Activated T-cell treated with anti-CD3 and anti-CD28 coated beads for 24 hours (primary cell): ENCODE measurements around the gene ACKR3.
A peak's percentile ranks its signal among the peaks of the same experiment; 100 is the strongest.

Source experiments
- DNase-seq: peaks from one replicate; pipeline ENCODE4 v3.0.0-alpha.2; 2020; ENCODE audit warnings: low read depth

ACKR3 gene

DNA sequence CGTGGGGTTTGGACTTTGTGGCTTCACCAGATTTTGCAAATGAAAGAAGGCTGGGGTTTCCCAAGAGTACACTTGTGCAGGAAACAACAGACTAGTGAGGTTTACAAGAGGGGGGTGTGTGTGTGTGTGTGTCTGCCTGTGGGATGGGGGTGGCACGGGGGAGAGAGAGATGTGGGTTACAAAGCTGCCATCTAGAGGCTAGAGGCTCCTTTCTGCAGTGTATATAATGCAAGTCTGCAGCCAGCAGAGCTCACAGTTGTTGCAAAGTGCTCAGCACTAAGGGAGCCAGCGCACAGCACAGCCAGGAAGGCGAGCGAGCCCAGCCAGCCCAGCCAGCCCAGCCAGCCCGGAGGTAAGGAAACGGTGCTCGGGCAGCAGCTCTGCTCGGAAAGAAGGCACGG lies at the start of gene ACKR3:
Gene ACKR3, plus strand, starts transcription at position 253 of the 401 bp plus-strand sequence. CDS start 10,641 bp downstream, outside the sequence.
- DNase-seq, result peak; percentile 55

GRCh38 chr2:236521556-236521955 lies 48.1 kb upstream of the ACKR3 start:
- no peak for DNase-seq

- DNase-seq, result no peak
Observed at GRCh38 chr2:236523249-236523648, 46.4 kb upstream of the ACKR3 start.

DNA sequence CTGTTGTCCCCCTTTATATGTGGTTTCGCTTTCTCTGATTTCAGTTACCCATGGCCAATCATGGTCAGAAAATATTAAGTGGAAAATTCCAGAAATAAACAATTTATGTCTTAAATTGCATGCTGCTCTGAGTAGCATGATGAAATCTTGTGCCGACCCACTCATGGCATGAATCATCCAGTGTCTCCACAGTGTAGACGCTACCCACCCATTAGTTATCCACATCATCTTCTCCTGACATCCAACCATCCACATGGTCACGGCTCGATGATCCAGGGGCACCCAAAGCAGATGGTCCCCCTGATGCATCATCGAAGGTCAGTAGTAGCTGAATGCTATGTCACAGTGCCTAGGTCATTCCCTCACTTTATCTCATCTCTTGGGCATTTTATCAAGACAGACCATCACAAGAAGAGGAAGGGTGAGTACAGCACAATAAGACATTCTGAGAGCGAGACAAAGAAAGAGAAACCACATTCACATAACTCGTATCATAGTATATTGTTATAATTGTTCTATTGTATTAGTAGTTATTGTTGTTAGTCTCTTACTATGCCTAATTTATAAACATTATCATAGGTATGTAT lies 44.1 kb upstream of the ACKR3 start:
- no peak for DNase-seq

- DNase-seq, result no peak
Observed at GRCh38 chr2:236526455-236527158, 43.0 kb upstream of the ACKR3 start.

DNA sequence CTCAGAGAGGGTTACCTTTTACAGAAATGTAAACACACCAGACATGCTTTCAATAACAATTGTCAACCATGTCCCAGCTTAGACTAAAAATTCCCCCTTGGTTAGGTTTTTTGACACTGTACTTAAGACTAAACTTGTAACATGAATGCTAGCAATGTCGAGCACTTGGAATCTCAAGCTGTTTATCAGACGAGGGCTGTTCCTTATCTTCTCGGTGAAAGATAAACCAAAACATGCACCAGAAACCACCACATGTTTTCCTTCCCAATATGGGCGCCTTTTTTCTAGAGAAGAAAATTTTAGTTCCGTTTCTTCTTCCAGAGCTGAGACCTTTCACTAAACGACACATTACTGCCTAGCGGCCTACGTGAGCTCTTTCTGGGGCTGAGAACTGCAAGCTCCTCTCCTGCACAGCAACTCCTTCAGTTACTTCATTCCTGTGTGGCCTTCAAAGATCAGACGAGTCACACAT lies 42.4 kb upstream of the ACKR3 start:
- DNase-seq, result no peak

DNA sequence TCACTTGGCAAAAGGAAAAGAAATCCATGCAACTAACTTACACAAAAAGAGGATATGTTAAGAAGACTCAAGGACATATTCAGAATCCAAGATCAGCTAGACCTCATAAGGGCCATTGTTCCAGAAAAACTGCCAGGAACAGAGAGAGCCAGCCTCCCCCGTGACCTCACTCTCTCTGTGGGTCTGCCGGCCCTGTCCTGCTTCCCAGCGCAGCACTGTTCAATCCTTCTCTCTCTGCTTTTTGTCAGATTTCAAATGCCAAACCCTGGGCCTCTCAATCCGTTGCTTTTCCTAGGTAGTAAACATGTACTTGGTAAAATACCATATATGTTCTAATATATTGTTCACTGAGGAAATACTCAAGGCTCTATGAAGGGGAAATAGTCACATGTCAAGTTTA lies 40.0 kb upstream of the ACKR3 start:
- no peak for DNase-seq

GRCh38 chr2:236530512-236530911 lies 39.1 kb upstream of the ACKR3 start:
- no peak for DNase-seq

DNA sequence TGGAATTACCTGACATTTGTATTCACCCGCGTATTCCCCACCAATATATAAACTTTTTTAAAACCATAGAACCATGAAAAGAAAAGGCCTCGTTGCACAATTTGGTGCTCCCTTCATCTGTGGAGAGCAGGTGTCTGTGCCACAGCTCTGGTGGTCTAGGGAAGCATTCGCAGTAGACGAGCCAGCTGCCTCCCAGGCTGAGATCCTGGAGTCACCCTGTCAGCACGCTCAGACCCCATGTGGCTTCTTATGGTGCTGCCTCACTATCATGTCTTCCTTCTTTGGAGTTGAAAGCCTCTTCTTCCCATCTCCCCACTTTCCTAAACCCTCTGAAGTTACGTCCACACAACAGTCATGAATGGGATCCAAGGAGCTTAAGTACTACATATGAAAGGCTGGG lies 38.4 kb upstream of the ACKR3 start:
- no peak for DNase-seq

DNA sequence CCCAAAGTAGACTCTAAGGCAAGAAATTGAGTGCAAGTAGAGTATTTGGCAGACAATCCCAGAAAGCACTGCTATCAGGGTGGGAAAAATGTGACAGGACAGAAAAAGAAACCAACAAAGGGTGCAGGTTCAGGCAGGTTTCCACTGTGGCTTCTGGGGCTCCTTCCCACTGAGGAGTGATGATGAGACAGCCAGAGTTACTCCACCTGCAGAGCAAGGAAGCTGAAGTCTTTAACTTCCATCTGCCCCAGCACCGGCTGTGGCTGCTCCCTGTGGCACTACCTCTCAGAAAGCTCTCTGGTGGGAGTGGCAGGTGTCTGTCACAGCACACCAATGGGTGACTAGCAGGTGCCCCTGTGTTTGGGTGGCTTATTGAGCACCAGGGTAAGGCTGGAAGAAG lies 37.6 kb upstream of the ACKR3 start:
- no peak for DNase-seq

DNA sequence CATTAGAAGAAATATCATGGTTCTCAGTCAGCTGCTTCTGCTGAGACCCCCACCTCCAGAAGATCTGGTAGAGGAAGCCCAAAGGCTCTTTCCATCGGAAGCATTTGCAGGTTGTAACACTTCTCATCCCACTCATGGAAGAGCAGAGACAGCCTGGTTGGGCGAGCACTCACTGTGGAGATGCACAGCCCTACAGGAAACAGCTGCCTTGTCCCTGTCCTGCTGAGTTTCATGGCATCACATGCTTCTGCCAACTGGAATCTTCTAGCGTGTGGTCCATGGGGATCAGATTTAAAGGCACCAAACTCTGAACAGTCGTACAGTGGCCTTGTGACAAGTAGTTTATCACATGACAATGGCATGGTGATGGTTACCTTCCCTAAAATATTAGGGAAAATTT lies 36.3 kb upstream of the ACKR3 start:
- DNase-seq, result no peak

DNA sequence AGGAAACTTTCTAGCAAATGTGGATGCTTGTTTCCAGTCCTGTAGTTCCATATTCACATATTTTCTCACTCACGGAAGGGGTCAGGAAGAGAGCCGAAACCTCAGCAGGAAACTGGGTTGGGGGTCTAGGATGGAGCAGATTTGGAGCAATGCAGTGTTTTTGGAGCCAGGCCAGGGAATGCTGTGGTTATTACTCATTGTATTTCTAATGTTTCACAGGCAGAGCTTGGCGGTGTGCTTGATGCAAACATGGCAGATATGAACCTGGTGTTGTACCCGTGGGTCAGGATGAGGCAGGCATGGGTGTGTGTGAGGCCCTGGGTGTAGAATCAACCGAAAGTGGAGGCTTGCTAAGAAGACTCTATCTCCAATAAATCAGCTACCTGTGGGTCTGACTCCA lies 34.6 kb upstream of the ACKR3 start:
- no peak for DNase-seq

GRCh38 chr2:236536727-236537398 lies 32.8 kb upstream of the ACKR3 start:
- peak; percentile 32 for DNase-seq

DNA sequence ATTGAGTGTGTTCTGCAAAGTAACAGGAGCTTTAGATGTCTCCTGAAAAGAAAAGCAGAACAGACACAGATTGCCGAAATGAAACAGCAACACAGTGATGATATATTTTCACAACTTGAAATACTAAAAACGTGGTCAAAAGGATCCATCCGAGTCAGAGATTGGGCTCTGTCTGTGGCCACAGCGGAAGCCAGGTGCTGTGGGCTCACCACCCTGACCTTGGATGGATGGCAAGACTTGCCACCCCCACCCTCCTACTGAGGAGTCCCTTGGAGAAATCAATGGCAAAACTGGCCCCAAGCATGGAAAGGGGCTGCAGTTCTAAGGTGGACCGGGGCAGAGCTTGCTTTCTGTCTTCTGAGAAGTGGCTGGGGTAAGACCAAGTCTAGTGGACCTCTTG lies 31.4 kb upstream of the ACKR3 start:
- no peak for DNase-seq

DNA sequence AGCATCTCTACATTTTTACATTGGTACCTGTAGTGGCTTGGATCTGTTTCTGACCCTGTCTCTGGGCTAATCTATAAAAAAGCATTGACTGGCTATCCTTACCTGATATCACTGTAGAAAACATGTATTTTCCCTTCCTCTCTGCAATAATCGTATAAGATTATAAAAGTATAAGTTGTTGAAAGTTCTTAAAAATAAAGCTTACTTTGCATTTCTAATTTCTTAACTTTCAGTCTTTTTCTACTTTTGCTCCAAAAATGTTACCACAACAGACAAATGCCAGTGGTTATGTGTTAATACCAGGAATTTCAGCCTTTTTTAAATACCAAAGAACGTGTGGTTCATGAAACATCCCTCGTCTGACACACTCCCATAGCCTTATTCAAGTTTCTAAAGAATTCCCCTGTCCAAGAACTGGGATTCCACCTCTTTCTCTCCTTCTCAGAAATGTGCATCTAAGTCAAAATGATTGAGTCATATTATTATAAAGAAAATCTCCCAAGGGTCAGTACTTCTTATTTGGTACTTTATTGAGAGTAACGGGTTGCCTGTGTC lies 28.5 kb upstream of the ACKR3 start:
- no peak for DNase-seq

- no peak for DNase-seq
Observed at GRCh38 chr2:236544362-236544761, 25.3 kb upstream of the ACKR3 start.

DNA sequence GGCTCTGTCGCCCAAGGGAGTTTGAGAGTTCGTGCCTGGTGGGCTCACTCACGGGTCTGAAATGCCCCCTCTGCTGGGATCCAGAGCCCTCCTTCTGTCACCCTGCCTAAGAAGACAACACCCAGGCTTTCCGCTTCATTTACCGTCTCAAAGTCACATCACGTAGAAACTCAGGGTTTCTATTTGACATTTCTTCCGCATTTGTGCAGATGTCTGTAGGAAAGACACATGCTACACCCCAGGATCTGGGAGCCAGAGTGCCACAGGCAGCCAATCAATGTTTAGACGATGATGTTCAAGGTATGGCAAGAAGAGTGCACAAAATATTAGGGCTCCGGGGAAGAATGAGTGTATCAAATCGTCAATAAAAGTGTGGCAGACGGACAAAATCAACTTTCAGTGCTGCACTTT lies 24.4 kb upstream of the ACKR3 start:
- DNase-seq, result no peak

- DNase-seq, result no peak
Observed at GRCh38 chr2:236545814-236546480, 23.7 kb upstream of the ACKR3 start.

DNA sequence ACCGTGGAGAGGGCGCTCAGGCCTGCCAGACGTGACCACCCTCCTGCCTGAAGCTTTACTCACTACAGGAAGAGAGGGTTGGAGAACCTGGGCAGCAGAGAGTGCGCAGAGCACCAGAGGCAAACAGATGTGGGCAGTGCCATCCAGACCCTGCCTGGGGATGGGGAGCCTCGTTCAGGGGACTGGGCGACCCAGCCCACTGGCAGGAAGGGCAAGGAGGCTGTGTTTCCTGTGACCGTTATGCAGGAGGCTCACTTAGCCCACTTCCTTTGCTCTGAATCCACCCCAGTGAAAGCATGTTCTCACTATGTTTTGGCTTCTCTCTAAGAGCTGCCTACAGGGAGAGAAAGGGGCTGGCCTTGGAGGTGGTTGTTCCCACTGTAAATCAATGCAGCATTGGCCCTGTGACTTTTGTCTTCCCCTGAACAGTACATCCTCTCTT lies 23.0 kb upstream of the ACKR3 start:
- DNase-seq, result no peak

DNA sequence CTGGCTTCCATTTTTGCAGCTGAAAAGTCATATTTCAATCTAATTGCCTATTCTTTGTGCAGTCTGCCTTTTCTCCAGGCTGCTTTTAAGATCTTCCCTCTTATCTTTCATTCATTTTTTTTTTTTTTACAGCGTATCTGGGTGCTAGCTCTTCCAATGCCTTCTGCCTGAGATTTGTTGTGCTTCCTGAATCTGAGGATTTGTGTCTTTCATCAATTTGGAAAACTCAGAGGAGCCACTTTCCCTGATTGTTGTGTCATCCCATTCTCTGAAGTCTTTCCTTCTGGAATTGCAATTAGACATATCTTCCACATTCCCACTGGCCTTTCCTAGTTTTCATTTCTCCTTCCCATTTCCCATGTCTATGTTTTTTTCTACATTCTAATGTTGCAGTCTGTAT lies 21.9 kb upstream of the ACKR3 start:
- no peak for DNase-seq

DNA sequence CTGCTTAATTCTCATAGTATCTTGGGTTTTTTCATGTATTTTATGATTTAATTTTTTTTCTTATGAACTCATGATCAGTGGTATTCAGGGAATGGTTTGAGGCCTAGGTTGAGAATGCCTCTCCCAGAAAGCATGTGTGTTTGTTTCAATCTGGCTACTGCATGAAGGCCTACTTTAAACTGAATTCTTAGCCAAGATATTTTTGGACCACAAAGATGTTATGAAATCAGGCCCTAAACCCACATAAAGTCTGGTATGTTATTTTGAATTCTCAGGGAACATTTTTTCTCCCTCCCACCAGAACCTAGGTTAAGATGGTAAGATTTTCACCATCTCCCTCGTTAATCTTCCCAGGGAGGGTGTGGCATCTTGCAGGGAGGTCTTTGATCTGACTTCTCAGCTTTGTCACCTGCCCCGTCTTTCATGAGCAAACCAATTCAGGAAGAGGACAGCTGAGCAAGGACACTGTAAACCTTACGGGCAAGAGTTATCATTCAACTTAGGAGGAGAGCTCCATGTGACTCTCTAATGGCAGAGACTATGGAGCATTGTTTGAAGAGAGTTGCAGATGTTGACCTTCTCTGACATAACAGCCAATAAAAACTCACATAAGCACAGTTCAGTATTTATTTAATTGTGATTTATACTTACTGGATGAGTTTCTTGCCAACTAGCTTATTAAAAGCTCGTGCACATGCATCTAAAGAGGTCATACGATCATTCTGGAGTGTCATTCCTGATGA lies 21.3 kb upstream of the ACKR3 start:
- DNase-seq, result no peak

DNA sequence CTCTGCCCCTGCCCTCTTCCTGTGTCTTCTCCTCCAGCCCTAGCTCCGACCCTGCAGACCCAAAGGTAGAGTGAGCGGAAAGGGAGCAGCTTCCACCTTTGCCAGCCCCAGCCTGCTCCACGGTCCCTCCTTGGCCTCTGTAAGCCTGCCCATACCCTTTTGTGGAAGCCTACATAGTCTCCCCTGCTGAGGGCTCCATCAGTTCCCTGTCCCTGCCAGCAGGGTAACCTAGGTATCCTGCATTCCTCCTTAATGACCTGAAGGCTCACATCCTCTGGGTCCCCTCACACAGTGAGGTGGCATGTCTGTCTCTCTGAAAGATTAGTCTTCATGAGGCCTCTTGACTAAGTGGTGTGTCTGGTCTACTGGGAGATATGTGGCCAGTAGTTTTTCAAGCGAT lies 20.5 kb upstream of the ACKR3 start:
- DNase-seq, result no peak
